ENCODE measurements around the gene LCA5L. TPM values are rescaled to one million over a fixed set of nuclear protein-coding genes. Genes with fewer than 3 reads are reported as not detected.

The LCA5L gene
- total RNA-seq (0.37 and 0.72 TPM in 2 replicates), polyA plus RNA-seq (1.8 and 2.4 TPM in 2 replicates)

DNA sequence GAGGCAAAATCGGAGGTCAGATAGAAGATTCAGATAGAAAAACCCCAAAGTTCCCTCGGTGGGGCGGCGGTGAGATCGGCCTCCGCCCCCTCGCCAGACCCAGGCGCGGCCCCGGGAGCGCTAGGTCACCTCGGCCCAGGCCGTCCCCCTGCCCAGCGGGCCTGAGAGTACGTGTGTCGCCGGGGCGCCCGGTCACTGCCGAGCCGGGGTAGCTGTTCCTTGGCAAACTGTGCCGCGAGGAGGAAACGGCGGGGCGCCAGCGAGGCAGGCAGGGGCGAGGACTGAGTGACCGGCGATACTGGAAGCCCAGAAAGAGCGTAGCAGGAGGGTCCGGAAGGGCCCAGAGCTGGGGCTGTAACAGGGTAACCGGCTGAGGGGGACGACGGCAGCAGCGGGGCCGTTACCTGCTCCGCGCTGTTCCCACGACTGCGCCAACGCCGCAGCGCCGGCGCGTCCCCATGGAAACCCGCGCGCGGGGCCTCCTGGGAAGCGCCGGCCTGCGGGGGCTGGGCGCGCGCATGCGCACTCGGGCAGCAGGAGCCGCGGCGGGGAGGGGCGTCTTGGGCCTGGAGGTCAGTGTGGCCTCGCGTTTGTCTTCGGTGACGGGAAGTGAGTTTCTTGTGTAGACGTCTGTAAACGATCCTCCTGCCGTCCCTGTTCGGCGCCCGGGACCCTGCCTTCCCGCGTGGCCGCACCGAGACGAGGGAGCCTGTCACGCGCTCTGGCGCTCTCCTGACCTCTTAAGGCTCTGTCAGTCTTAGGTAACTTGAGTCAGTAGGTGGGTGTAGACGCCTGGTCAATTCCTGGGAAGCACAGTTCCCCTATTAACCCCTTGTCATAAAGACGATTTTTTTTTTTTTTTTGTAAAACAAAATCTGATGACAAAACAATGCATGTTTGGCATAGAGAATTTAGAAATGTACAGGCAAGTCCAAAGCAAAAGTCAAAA is at the start of gene LCA5L:
LCA5L (minus strand) TSS at position 458 of the 949 bp plus-strand sequence. CDS start 17,285 bp downstream, outside the sequence.
- WGBS (ENCODE audit: low lambda C conversion rate, missing lambda C conversion rate), result under 1% methylated on average over 80 of the region's 83 CpGs
- Histone ChIP-seq H4K20me1 (ENCODE audit: insufficient read depth, poor library complexity, severe bottlenecking) (no peaks in the 10 kb centered on the region), H3K9me2 (replicated peaks; ENCODE audit: insufficient read depth) (no peaks in the 10 kb centered on the region), H3K4me1 (ENCODE audit: insufficient read depth) (peaks cover 5% of the 10 kb centered on the region), H3K27ac (peak within 1 kb of the TSS; percentile 91), H3K4me2 (peak within 1 kb of the TSS; percentile 95), H3K27me3 (no peaks in the 10 kb centered on the region), H3K4me3 (peak within 1 kb of the TSS; percentile 99), H2AFZ (peak within 1 kb of the TSS; percentile 85), H3K36me3 (replicated peaks; ENCODE audit: insufficient read depth, low read depth) (no peaks in the 10 kb centered on the region), H3K79me2 (no peaks in the 10 kb centered on the region), H3K9me3 (ENCODE audit: low read depth) (no peaks in the 10 kb centered on the region)
- peak; percentile 97 for DNase-seq (ENCODE audit: low spot score)
- no peak for TF ChIP-seq EZH2phosphoT487 (IDR thresholded peaks at IDR 0.05; ENCODE audit: low read depth, severe bottlenecking, unreplicated experiment)
- TF ChIP-seq, protein P1, sequence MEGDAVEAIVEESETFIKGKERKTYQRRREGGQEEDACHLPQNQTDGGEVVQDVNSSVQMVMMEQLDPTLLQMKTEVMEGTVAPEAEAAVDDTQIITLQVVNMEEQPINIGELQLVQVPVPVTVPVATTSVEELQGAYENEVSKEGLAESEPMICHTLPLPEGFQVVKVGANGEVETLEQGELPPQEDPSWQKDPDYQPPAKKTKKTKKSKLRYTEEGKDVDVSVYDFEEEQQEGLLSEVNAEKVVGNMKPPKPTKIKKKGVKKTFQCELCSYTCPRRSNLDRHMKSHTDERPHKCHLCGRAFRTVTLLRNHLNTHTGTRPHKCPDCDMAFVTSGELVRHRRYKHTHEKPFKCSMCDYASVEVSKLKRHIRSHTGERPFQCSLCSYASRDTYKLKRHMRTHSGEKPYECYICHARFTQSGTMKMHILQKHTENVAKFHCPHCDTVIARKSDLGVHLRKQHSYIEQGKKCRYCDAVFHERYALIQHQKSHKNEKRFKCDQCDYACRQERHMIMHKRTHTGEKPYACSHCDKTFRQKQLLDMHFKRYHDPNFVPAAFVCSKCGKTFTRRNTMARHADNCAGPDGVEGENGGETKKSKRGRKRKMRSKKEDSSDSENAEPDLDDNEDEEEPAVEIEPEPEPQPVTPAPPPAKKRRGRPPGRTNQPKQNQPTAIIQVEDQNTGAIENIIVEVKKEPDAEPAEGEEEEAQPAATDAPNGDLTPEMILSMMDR (IDR thresholded peaks at IDR 0.05; ENCODE audit: poor library complexity), result peak; percentile 3

DNA sequence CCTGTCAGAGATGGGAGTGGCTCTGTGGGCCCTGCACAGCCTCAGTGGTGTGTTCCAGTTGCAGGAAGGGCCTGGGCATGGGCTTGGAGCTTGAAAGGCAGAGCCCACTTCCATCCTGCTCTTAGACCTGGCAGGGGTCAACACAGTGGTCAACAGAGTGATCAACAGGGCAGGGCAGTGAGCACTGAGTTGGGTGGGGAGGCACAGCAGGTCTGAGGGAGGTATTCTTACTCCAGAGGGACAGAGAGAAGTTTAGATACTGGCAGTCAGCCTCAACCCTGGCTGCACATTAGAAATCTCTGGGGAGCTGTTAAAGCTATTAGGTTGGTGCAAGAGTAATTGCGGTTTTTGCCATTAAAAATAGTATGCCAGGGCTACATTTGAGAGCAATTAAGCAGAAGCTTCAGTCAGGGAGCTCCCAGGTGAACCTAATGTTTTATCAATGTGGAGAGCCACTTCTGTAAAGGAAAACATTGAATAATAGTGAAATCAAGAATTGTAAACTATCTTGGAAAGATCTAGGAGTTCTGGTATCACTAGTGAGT is 43.9 kb upstream of the LCA5L start:
- Histone ChIP-seq H3K36me3 (replicated peaks; ENCODE audit: insufficient read depth, low read depth) (no peaks in the 10 kb centered on the region), H4K20me1 (ENCODE audit: insufficient read depth, poor library complexity, severe bottlenecking) (no peaks in the 10 kb centered on the region), H3K27ac (no peak overlapping the region), H3K9me2 (replicated peaks; ENCODE audit: insufficient read depth) (no peaks in the 10 kb centered on the region), H3K4me3 (no peak overlapping the region), H3K4me2 (no peak overlapping the region), H3K9me3 (ENCODE audit: low read depth) (no peaks in the 10 kb centered on the region), H3K4me1 (ENCODE audit: insufficient read depth) (no peaks in the 10 kb centered on the region), H3K79me2 (no peaks in the 10 kb centered on the region), H3K27me3 (no peaks in the 10 kb centered on the region), H2AFZ (no peak overlapping the region)
- 95% methylated on average over 1 of the region's 1 CpG for WGBS (ENCODE audit: low lambda C conversion rate, missing lambda C conversion rate)
- TF ChIP-seq, protein P1 (IDR thresholded peaks at IDR 0.05; ENCODE audit: poor library complexity), result no peak
- TF ChIP-seq EZH2 (IDR thresholded peaks at IDR 0.05; ENCODE audit: borderline replicate concordance), result no peak
- TF ChIP-seq EZH2phosphoT487 (IDR thresholded peaks at IDR 0.05; ENCODE audit: low read depth, severe bottlenecking, unreplicated experiment), result no peak
- DNase-seq (ENCODE audit: low spot score), result no peak

DNA sequence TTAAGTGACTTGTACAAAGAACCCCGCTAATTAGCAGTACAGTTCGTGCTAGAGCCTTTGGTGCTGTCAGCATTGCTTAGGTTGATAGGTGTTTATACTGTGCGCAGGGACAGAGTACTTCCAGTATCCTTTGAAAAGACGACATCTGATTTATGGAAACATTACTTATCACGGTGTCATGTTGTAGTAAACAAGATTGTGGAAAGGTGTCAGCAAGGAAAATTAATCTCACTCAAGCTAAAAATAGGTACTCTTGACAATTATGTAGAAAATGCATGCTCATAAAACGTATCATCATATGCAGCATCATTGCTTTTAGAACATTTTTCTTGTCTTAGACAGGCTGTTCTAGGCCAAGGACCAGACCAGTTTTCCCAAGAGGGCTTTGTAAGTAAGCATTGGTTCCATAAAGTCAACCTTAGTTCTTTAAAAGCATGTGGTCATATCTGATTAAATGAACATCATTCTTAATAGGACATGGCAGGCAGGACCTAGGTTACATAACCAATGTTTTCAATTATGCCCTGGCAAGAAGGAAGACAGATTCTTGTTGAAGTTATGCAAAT is 39.2 kb upstream of the LCA5L start:
- no peaks in the 10 kb centered on the region for H3K4me1 ChIP-seq (ENCODE audit: insufficient read depth)
- H4K20me1 ChIP-seq (ENCODE audit: insufficient read depth, poor library complexity, severe bottlenecking), result no peaks in the 10 kb centered on the region
- no peak overlapping the region for H3K4me2 ChIP-seq
- TF ChIP-seq EZH2phosphoT487 (IDR thresholded peaks at IDR 0.05; ENCODE audit: low read depth, severe bottlenecking, unreplicated experiment) (no peak), EZH2 (IDR thresholded peaks at IDR 0.05; ENCODE audit: borderline replicate concordance) (no peak)
- TF ChIP-seq, protein P1 (IDR thresholded peaks at IDR 0.05; ENCODE audit: poor library complexity), result no peak
- H3K9me3 ChIP-seq (ENCODE audit: low read depth), result no peaks in the 10 kb centered on the region
- H3K36me3 ChIP-seq (replicated peaks; ENCODE audit: insufficient read depth, low read depth), result no peaks in the 10 kb centered on the region
- no peaks in the 10 kb centered on the region for H3K27me3 ChIP-seq
- 76% methylated on average over 6 of the region's 6 CpGs for WGBS (ENCODE audit: low lambda C conversion rate, missing lambda C conversion rate)
- peak; percentile 26 for DNase-seq (ENCODE audit: low spot score)
- H3K79me2 ChIP-seq, result no peaks in the 10 kb centered on the region
- H3K27ac ChIP-seq, result no peak overlapping the region
- no peak overlapping the region for H2AFZ ChIP-seq
- H3K4me3 ChIP-seq, result no peak overlapping the region
- no peaks in the 10 kb centered on the region for H3K9me2 ChIP-seq (replicated peaks; ENCODE audit: insufficient read depth)

Measured in hepatocyte (in vitro differentiated cells).